ENCODE measurements around the gene FAM229B. TPM values are rescaled to one million over a fixed set of nuclear protein-coding genes. Genes with fewer than 3 reads are reported as not detected.
A peak's percentile ranks its signal among the peaks of the same experiment; 100 is the strongest.

Gene FAM229B
- total and polyA plus RNA-seq, 7 donors = 5.8 to 17.7 (median 10.0) TPM

DNA sequence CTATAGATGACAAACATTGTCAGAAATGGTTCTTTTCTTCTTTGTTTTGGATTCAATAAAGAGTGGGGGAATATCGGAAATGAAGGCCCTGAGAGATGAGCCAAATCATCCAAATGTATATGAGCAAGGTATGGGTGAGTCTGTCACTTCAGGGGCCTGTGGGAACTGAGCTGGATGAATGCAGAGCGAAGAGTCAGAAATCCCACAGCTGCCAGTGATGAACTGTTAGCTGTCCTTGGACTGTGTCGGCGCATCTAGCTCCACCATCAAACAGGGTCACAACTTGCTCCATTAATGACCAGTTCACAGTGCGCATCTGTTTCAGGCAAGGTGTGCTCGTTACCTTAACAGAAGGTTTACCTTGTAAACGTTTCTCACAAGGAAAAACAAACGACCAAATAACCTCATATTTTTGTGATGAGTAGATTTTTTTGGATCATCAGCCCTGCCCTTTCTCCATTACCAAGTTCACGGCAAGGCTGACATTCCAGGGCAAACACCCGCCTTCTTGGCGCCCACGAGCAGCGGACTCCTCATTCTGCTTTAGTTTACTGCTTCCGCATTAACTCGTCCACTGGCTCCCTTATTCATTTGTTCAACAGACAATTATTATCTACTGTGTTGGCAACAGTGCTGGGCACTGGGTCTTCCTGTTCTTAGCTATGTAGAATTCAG, 48.5 kb upstream of the FAM229B start:
- WGBS, 3 donors = 79 to 88% (median 80%) methylated on average over 15 of the region's 15 CpGs

GRCh38 chr6:112039431-112039770, 48.0 kb upstream of the FAM229B start:
- ATAC-seq (no peak), DNase-seq (no peak)
- TF ChIP-seq, protein P1, sequence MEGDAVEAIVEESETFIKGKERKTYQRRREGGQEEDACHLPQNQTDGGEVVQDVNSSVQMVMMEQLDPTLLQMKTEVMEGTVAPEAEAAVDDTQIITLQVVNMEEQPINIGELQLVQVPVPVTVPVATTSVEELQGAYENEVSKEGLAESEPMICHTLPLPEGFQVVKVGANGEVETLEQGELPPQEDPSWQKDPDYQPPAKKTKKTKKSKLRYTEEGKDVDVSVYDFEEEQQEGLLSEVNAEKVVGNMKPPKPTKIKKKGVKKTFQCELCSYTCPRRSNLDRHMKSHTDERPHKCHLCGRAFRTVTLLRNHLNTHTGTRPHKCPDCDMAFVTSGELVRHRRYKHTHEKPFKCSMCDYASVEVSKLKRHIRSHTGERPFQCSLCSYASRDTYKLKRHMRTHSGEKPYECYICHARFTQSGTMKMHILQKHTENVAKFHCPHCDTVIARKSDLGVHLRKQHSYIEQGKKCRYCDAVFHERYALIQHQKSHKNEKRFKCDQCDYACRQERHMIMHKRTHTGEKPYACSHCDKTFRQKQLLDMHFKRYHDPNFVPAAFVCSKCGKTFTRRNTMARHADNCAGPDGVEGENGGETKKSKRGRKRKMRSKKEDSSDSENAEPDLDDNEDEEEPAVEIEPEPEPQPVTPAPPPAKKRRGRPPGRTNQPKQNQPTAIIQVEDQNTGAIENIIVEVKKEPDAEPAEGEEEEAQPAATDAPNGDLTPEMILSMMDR (IDR thresholded peaks at IDR 0.05) = no peak
- intact Hi-C loops (cut with DNase I) = loop anchor here in 1 of 2 donors (5.0 kb wide), 1 partner anchor 332 kb away; no protein-coding TSS in a partner anchor
- H3K27ac ChIP-seq = no peak overlapping the region
- H3K27me3 ChIP-seq (ENCODE audit: insufficient read depth in 3 of 3, low read length in 2 of 3) = peaks cover 0 to 4% (median 0%) of the 10 kb centered on the region in 3 donors
- H3K9me3 ChIP-seq = no peaks in the 10 kb centered on the region
- WGBS, 3 donors = 73 to 100% (median 75%) methylated on average over 2 of the region's 2 CpGs
- H3K4me3 ChIP-seq = no peak overlapping the region
- no peaks in the 10 kb centered on the region for H3K36me3 ChIP-seq (ENCODE audit: insufficient read depth in 1 of 2, low read depth in 1 of 2)
- H3K4me1 ChIP-seq = peaks cover 6% of the 10 kb centered on the region

More for the DNA sequence above, 48.5 kb upstream of the FAM229B start:
- Histone ChIP-seq H3K9me3 (no peaks in the 10 kb centered on the region), H3K27ac (peak overlapping the region; percentile 58), H3K4me3 (no peak overlapping the region), H3K27me3 (ENCODE audit: insufficient read depth in 3 of 3, low read length in 2 of 3) (peaks cover 0 to 4% (median 0%) of the 10 kb centered on the region in 3 donors), H3K4me1 (peaks cover 6% of the 10 kb centered on the region), H3K36me3 (ENCODE audit: insufficient read depth in 1 of 2, low read depth in 1 of 2) (no peaks in the 10 kb centered on the region)
- ATAC-seq = no peak
- intact Hi-C loops (cut with DNase I) = loop anchor here in 1 of 2 donors (5.0 kb wide), 1 partner anchor 332 kb away; no protein-coding TSS in a partner anchor
- TF ChIP-seq, protein P1 (IDR thresholded peaks at IDR 0.05) = no peak
- peak in 1 of 2 donors; percentile 57 for DNase-seq

DNA sequence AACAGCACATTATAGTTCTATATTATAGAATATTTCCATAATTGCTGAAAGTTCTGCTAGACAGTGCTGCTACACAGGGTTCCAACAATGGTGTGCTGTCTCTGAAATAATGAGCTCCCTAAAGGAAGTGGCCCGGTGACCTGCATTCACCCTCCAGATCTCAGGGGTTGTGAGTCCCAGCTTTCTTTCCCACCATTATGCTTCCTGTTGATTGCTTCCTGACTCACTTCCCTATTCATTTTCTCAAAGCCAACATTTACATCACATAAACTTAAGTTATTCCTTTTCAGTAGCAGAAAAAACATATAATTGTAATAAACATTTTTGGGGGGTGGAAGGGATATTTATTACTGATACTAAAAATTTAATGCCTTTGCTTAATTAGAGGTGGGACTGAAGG, 46.4 kb upstream of the FAM229B start:
- Histone ChIP-seq H3K4me1 (peaks cover 6% of the 10 kb centered on the region), H3K27ac (no peak overlapping the region), H3K27me3 (ENCODE audit: insufficient read depth in 3 of 3, low read length in 2 of 3) (peaks cover 0 to 4% (median 0%) of the 10 kb centered on the region in 3 donors), H3K4me3 (no peak overlapping the region), H3K36me3 (ENCODE audit: insufficient read depth in 1 of 2, low read depth in 1 of 2) (no peaks in the 10 kb centered on the region), H3K9me3 (no peaks in the 10 kb centered on the region)
- 52 to 72% (median 62%) methylated on average over 1 of the region's 1 CpG for WGBS, 3 donors
- intact Hi-C loops (cut with DNase I) = loop anchor here in 1 of 2 donors (10.0 kb wide), 1 partner anchor 786 kb away; a partner anchor contains a TSS
- TF ChIP-seq, protein P1 (IDR thresholded peaks at IDR 0.05) = no peak
- ATAC-seq (no peak), DNase-seq (no peak)

DNA sequence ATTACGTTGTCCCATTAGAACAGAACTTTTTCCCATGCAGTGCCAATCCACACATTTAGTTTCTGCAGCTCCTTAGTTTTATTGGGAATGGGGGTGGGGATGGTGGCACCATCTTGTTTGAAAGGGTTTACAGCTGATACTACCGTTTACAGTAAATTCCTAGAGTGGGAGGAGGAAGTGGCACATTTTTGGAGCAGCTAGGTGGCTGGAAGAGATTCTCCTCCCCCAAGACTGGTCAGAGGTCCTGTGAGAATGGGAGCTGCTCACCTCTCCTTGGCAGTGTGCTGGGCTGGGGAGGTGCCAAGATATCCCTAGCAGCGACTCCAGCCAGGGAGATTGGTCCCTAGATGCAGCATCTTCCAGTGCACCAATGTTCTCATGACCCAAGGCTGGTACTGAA, 45.9 kb upstream of the FAM229B start:
- H3K4me3 ChIP-seq = no peak overlapping the region
- peaks cover 0 to 4% (median 0%) of the 10 kb centered on the region in 3 donors for H3K27me3 ChIP-seq (ENCODE audit: insufficient read depth in 3 of 3, low read length in 2 of 3)
- H3K27ac ChIP-seq = no peak overlapping the region
- TF ChIP-seq, protein P1 (IDR thresholded peaks at IDR 0.05) = no peak
- intact Hi-C loops (cut with DNase I) = loop anchor here in 1 of 2 donors (10.0 kb wide), 1 partner anchor 787 kb away; a partner anchor contains a TSS
- DNase-seq = no peak
- H3K9me3 ChIP-seq = no peaks in the 10 kb centered on the region
- 73 to 79% (median 77%) methylated on average over 3 of the region's 3 CpGs for WGBS, 3 donors
- H3K4me1 ChIP-seq = peaks cover 6% of the 10 kb centered on the region
- H3K36me3 ChIP-seq (ENCODE audit: insufficient read depth in 1 of 2, low read depth in 1 of 2) = no peaks in the 10 kb centered on the region
- ATAC-seq = no peak

Measured in psoas muscle (tissue), 8 donors.